ENCODE measurements around the gene PKD1L1. TPM values are rescaled to one million over a fixed set of nuclear protein-coding genes. Genes with fewer than 3 reads are reported as not detected.

Gene PKD1L1
- total RNA-seq, 4 donors from 2014 or later, result 0.41 to 37.4 (median 17.5) TPM

- in situ Hi-C loops (cut with MboI; ENCODE audit: low pct_ligation_motif_present in 1 of 4, low pct_unique_long_range_greater_than_20kb in 1 of 4, low sequenced_read_pairs in 3 of 4) (no loop called here), intact Hi-C loops (cut with DNase I; ENCODE audit: low total_unique reads) (no loop called here)
- no peak overlapping the region for H3K27ac ChIP-seq
- H3K4me1 ChIP-seq, result no peaks in the 10 kb centered on the region
- no peaks in the 10 kb centered on the region for H3K36me3 ChIP-seq
- DNase-seq, result no peak
- no peak for TF ChIP-seq POLR2AphosphoS5 (IDR thresholded peaks at IDR 0.05)
- no peak for TF ChIP-seq POLR2A (IDR thresholded peaks at IDR 0.05)
- TF ChIP-seq EP300 (IDR thresholded peaks at IDR 0.05; ENCODE audit: low read depth), result no peak
- no peak for TF ChIP-seq CTCF (IDR thresholded peaks at IDR 0.05)
- H3K4me3 ChIP-seq, result no peak overlapping the region
- H3K9me3 ChIP-seq, result no peaks in the 10 kb centered on the region
- 89 to 92% methylated on average over 2 to 7 of the region's 7 CpGs for WGBS, 2 donors (ENCODE audit: low coverage in 1 of 2)
- H3K27me3 ChIP-seq, result no peaks in the 10 kb centered on the region
Measured at GRCh38 chr7:47846138-47846836, 102.0 kb downstream of the PKD1L1 start.

- no peaks in the 10 kb centered on the region for H3K27me3 ChIP-seq
- TF ChIP-seq CTCF (IDR thresholded peaks at IDR 0.05) (no peak), POLR2A (IDR thresholded peaks at IDR 0.05) (no peak), EP300 (IDR thresholded peaks at IDR 0.05; ENCODE audit: low read depth) (no peak)
- H3K36me3 ChIP-seq, result no peaks in the 10 kb centered on the region
- H3K4me1 ChIP-seq, result no peaks in the 10 kb centered on the region
- no peak overlapping the region for H3K4me3 ChIP-seq
- no peaks in the 10 kb centered on the region for H3K9me3 ChIP-seq
- in situ Hi-C loops (cut with MboI; ENCODE audit: low pct_ligation_motif_present in 1 of 4, low pct_unique_long_range_greater_than_20kb in 1 of 4, low sequenced_read_pairs in 3 of 4) (no loop called here), intact Hi-C loops (cut with DNase I; ENCODE audit: low total_unique reads) (no loop called here)
- H3K27ac ChIP-seq, result no peak overlapping the region
- no peak for DNase-seq
Measured at GRCh38 chr7:47844311-47844710, 104.0 kb downstream of the PKD1L1 start.

DNA sequence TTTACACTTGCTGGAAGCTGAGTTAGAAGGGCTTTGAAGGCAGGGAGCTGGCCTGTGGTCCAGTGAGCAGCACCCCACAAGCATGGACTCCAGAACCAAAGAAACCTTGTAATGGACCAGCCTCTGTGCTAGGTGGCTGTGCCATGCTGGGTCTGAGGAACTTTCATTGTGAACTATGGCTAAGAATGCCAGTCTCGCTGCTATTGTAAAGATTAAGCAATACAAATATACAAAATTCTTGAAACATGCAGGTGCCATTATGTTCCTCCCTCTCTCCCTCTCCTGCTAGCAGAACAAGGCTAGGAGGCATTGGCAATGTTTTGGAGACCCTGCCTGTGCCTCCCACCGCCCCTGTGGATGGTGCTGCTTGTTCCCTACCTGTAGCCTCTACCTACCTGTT is 105.0 kb downstream of the PKD1L1 start:
- no peak for TF ChIP-seq EP300 (IDR thresholded peaks at IDR 0.05; ENCODE audit: low read depth)
- no peak for TF ChIP-seq CTCF (IDR thresholded peaks at IDR 0.05)
- TF ChIP-seq POLR2A (IDR thresholded peaks at IDR 0.05), result no peak
- TF ChIP-seq POLR2AphosphoS5 (IDR thresholded peaks at IDR 0.05), result no peak
- in situ Hi-C loops (cut with MboI; ENCODE audit: low pct_ligation_motif_present in 1 of 4, low pct_unique_long_range_greater_than_20kb in 1 of 4, low sequenced_read_pairs in 3 of 4), result no loop called here
- 74% methylated on average over 2 of the region's 2 CpGs; no CpG with 5 or more reads in 1 of the 2 donors for WGBS, 2 donors (ENCODE audit: low coverage in 1 of 2)
- intact Hi-C loops (cut with DNase I; ENCODE audit: low total_unique reads), result no loop called here
- no peaks in the 10 kb centered on the region for H3K27me3 ChIP-seq
- no peaks in the 10 kb centered on the region for H3K9me3 ChIP-seq
- H3K27ac ChIP-seq, result no peak overlapping the region
- H3K4me3 ChIP-seq, result no peak overlapping the region
- no peaks in the 10 kb centered on the region for H3K36me3 ChIP-seq
- H3K4me1 ChIP-seq, result no peaks in the 10 kb centered on the region
- DNase-seq, result no peak

DNA sequence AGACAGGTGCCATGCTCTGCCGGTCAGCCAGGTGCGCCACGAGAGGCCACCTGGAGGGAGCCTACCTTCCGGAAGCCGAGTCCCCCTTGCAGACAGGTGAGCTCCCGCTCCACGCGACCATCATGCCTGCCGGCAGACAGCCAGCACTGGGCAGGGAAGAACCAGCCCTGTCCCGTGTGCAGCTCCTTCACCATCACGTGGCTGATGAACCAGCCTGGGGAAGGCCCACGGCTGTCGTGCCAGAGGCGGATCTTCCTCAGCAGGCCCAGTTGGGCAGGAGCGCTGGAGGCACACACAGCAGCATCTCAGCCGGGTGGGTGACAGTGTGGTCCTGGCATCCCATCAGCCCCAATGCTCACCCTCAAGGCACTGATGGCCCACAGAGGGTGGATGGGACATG is 108.9 kb downstream of the PKD1L1 start:
- DNase-seq, result no peak
- intact Hi-C loops (cut with DNase I; ENCODE audit: low total_unique reads) (no loop called here), in situ Hi-C loops (cut with MboI; ENCODE audit: low pct_ligation_motif_present in 1 of 4, low pct_unique_long_range_greater_than_20kb in 1 of 4, low sequenced_read_pairs in 3 of 4) (no loop called here)
- no peaks in the 10 kb centered on the region for H3K4me1 ChIP-seq
- TF ChIP-seq POLR2AphosphoS5 (IDR thresholded peaks at IDR 0.05) (no peak), CTCF (IDR thresholded peaks at IDR 0.05) (no peak), EP300 (IDR thresholded peaks at IDR 0.05; ENCODE audit: low read depth) (no peak), POLR2A (IDR thresholded peaks at IDR 0.05) (no peak)
- H3K27ac ChIP-seq, result no peak overlapping the region
- no peak overlapping the region for H3K4me3 ChIP-seq
- H3K9me3 ChIP-seq, result no peaks in the 10 kb centered on the region
- H3K27me3 ChIP-seq, result no peaks in the 10 kb centered on the region
- no peaks in the 10 kb centered on the region for H3K36me3 ChIP-seq
- WGBS, 2 donors (ENCODE audit: low coverage in 1 of 2), result 91% methylated on average over 11 of the region's 16 CpGs; no CpG with 5 or more reads in 1 of the 2 donors

Measured in transverse colon (tissue), 4 donors.